Epithelial cell of esophagus (primary cell): ENCODE results near the gene RGS11.

Experiments
- DNase-seq: peaks from one replicate; pipeline ENCODE4 v3.0.0; 2010; ENCODE audit warnings: low read depth
- H3K4me3 ChIP-seq: 2 replicates; pipeline ENCODE4 v1.5.1; 2011; ENCODE audit warnings: mild to moderate bottlenecking, low read length, control low read depth
- TF ChIP-seq, protein P1 (sequence below): IDR thresholded peaks from 2 replicates; pipeline ENCODE4 v1.5.1; 2011; ENCODE audit warnings: low read depth, mild to moderate bottlenecking, low read length, control low read depth, inconsistent platforms; ENCODE audit not compliant: insufficient read depth; ENCODE audit errors: missing control alignments

The RGS11 gene

DNA sequence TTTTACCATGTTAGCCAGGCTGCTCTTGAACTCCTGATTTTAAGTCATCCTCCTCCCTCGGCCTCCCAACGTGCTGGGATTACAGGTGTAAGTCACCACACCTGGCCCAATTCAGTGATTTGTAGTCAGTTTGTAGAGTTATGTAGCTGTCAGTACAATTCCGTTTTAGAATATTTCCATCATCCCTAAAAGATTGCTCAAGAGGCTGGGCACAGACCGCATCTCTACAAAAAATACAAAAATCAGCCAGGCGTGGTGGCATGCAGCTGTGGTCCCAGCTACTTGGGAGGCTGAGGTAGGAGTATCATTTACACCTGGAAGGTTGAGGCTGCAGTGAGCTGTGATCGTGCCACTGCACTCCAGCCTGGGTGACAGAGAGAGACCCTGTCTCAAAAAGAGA is 20.6 kb downstream of the RGS11 start:
- no peak for DNase-seq
- H3K4me3 ChIP-seq: no peak overlapping the region
- TF ChIP-seq, protein P1, sequence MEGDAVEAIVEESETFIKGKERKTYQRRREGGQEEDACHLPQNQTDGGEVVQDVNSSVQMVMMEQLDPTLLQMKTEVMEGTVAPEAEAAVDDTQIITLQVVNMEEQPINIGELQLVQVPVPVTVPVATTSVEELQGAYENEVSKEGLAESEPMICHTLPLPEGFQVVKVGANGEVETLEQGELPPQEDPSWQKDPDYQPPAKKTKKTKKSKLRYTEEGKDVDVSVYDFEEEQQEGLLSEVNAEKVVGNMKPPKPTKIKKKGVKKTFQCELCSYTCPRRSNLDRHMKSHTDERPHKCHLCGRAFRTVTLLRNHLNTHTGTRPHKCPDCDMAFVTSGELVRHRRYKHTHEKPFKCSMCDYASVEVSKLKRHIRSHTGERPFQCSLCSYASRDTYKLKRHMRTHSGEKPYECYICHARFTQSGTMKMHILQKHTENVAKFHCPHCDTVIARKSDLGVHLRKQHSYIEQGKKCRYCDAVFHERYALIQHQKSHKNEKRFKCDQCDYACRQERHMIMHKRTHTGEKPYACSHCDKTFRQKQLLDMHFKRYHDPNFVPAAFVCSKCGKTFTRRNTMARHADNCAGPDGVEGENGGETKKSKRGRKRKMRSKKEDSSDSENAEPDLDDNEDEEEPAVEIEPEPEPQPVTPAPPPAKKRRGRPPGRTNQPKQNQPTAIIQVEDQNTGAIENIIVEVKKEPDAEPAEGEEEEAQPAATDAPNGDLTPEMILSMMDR: no peak

DNA sequence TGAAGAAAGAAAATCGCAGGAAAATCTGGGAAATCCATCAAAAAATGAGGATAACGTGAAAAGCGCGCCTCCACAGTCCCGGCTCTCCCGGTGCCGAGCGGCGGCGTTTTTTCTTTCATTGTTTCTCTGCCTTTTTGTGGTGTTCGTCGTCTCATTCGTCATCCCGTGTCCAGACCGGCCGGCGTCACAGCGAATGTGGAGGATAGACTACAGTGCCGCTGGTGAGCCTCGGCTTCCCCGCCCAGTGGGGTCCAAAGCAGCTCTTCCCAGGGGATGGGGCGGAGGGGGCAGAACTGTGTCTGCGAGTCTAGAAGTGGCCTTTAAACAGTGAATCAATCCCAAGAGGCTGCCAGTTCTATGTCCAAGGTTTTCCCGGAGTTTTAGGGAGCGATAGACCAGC is 21.3 kb downstream of the RGS11 start:
- DNase-seq: no peak
- TF ChIP-seq, protein P1: no peak
- H3K4me3 ChIP-seq: no peak overlapping the region

DNA sequence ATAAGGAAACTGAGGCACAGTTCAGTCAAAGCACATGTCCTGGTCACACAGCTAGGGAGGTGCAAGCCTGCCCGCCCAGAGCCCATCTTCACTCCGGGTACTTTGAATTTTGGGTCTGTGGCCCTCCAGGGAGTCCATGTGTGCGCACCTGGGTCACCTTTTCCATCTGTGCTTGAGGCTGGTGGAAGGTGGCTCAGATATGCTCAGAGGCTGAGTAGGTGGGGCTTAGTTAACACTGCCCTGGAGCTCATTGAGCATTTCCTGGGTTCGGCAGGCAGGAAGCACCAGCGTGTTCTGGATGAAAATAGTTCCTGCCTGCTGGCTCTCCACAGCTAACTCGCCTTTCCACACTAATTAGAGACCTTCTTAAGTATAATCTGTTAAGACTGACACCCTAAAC is 21.9 kb downstream of the RGS11 start:
- TF ChIP-seq, protein P1: no peak
- no peak overlapping the region for H3K4me3 ChIP-seq
- DNase-seq: no peak

DNA sequence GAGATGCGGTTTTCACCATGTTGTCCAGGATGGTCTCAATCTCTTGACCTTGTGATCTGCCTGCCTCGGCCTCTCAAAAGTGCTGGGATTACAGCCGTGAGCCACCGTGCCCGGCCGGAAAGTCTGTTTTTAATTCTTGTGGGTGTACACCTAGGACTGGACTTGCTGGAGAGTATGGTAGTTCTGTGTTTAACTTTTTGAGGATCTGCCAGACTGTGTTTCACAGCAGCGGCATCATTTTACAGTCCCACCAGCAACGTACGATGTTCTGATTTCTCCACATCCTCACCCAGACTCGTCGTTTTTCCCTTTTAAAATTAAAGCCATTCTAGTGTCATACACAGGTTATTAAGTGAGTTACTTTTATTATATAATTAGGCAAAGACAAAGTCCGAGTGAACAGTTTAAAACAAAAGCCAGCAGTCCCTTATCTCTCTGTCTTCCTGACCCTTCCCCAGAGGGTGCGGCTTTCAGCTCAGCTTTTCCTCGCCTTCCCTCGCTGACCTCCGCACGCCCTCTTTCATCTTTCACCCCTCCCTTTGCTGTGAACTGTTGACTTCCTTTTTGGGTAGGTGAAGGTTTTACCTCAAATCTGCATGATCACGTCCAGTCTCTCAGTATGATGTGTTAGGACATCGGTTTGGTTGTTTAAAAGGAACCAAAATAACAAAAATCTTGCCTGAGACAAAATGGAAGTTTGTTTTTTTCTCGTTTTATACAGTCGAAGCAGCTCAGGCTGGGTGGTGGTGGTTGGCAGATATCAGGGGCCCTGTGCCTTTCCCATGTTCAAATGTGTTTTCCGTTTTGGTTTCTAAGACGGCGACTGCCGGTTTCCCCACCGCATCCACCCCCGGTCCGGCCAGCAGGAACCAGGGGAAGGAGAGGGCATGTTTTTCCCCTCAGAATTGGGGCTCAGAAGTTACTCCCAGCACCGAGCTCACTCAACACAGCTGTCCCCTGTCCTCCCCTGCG is 23.1 kb downstream of the RGS11 start:
- no peak overlapping the region for H3K4me3 ChIP-seq
- DNase-seq: no peak
- TF ChIP-seq, protein P1: no peak

DNA sequence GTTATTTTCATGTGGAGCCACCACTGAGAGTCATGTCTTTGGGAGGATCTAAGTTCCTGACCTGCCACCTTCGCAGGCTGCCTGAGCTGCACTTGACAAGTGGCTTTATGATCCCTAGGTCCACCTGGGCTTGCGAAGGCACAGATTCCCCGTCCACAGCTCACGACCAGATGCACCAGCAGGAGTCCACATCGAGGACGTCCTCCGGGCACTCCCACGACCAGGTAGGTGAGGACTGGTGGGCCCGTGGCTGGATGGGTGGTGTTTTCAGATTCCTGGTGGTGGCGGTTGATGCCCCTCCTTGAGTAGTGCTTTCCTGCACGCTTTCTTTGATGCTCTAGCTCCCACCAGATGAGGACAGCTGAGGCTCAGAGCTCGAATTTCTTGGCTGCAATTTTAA is 26.3 kb downstream of the RGS11 start:
- TF ChIP-seq, protein P1: no peak
- no peak for DNase-seq
- no peak overlapping the region for H3K4me3 ChIP-seq

DNA sequence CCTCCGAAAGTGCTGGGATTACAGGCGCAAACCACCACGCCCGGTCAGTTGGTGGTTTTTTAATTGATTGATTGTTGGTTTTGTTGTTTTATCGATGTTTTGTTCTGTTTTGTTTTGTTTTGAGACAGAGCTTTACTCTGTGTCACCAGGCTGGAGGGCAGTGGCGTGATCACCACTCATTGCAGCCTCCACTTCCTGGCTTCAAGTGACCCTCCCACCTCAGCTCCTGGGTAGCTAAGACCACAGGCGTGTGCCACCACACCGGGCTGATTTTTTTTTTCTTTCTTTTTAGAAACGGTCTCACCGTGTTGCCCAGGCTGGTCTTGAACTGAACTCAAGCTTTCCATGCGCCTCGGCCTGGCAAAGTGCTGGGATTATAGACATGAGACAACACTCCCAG is 28.7 kb downstream of the RGS11 start:
- TF ChIP-seq, protein P1: no peak
- DNase-seq: no peak
- no peak overlapping the region for H3K4me3 ChIP-seq

DNA sequence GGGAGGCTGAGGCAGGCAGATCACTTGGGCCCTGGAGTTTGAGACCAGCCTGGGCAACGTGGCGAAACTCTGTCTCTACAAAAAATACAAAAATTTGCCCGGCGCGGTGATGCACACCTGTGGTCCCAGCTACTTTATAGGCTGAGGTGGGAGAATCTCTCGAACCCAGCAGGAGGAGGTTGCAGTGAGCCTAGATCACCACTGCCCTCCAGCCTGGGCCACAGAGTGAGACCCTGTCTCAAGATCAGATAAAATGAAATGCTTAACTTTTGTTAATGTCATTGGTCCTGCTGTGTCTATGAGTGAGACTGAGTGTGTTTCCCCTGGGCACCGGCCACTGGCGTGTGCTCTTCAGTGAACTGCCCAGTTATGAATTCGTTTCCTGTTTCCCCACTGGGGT is 30.6 kb downstream of the RGS11 start:
- TF ChIP-seq, protein P1: no peak
- no peak overlapping the region for H3K4me3 ChIP-seq
- no peak for DNase-seq
